Upper lobe of left lung (tissue), 6 donors: ENCODE measurements around the gene FHOD1. TPM values are rescaled to one million over a fixed set of nuclear protein-coding genes. Genes with fewer than 3 reads are reported as not detected.

ENCODE experiments used
- ATAC-seq, 2 donors: fragments of 200-7000 bp; cut with Tn5 transposase; one replicate each; pipeline ENCODE4 v1.9.1; 2022; ENCODE audit warnings: mild to moderate bottlenecking in 2 of 2, moderate library complexity in 2 of 2; ENCODE audit not compliant: low FRiP score in 2 of 2
- DNase-seq, 2 donors: peaks; one replicate each; pipeline ENCODE4 v3.0.0-alpha.2; 2019 to 2020
- H3K27ac ChIP-seq, 4 donors: fragments of 200-600 bp; sonication (generic); one replicate each; pipeline ENCODE4 v1.5.1; 2016 to 2019
- H3K27me3 ChIP-seq, 4 donors: fragments of 200-600 bp; sonication (generic); one replicate each; pipeline ENCODE4 v1.5.1; 2017 to 2019
- H3K36me3 ChIP-seq, 4 donors: fragments of 200-600 bp; sonication (generic); one replicate each; pipeline ENCODE4 v1.5.1; 2016 to 2019
- H3K4me1 ChIP-seq, 4 donors: fragments of 200-600 bp; sonication (generic); one replicate each; pipeline ENCODE4 v1.5.1; 2018 to 2019
- H3K4me3 ChIP-seq, 4 donors: fragments of 200-600 bp; sonication (generic); one replicate each; pipeline ENCODE4 v1.5.1; 2017 to 2019; ENCODE audit warnings: mild to moderate bottlenecking in 2 of 4, moderate library complexity in 1 of 4
- H3K9me3 ChIP-seq, 4 donors: fragments of 200-600 bp; sonication (generic); one replicate each; pipeline ENCODE4 v1.5.1; 2018 to 2019
- CTCF ChIP-seq, 6 experiments: fragments of 450-650 bp in 4 of 6; fragments of 200-600 bp in 2 of 6; sonication (generic) in 2 of 6; IDR thresholded peaks; one replicate each; pipeline ENCODE4 v1.5.1; 2016 to 2019; ENCODE audit warnings: antibody characterized with exemption in 6 of 6
- EP300 ChIP-seq, 4 donors: sonication (generic); formaldehyde crosslinking; IDR thresholded peaks; one replicate each; pipeline ENCODE4 v1.5.1; 2017; ENCODE audit warnings: antibody characterized with exemption in 4 of 4, control low read depth in 2 of 4
- POLR2A ChIP-seq, 4 donors: fragments of 450-650 bp; IDR thresholded peaks; one replicate each; pipeline ENCODE4 v1.5.1; 2016 to 2017; ENCODE audit warnings: antibody characterized with exemption in 4 of 4, mild to moderate bottlenecking in 2 of 4
- POLR2AphosphoS5 ChIP-seq, 2 donors: sonication (generic); formaldehyde crosslinking; IDR thresholded peaks; one replicate each; pipeline ENCODE4 v1.5.1; 2017; ENCODE audit warnings: antibody characterized with exemption in 2 of 2
- WGBS, 2 donors: methylation state at CpG; one replicate each; pipeline ENCODE4 v1.1.5; 2017 to 2018; 5-methylcytosine and 5-hydroxymethylcytosine counted together
- total RNA-seq, 6 donors: library from RNA; depleted of rRNA in 4 of 6; stranded (reverse); fragments of >200 nt in 4 of 6; gene quantifications; one replicate each; pipeline versions ENCODE4 v1.1.0 to v1.2.1, GENCODE V29; 2016 to 2021
- donor health status: DM: no; HTN: no; CAD: no; lungs with moderate emphysema.
- donor health status: DM: no; HTN: yes; CAD: no; lungs with severe emphysema.

Gene FHOD1
- total RNA-seq, 6 donors from 2014 or later = 26.0 to 310 (median 91.0) TPM

GRCh38 chr16:67191411-67191994, 55.8 kb downstream of the FHOD1 start:
- ATAC-seq = no peak
- TF ChIP-seq POLR2AphosphoS5 (IDR thresholded peaks at IDR 0.05) (no peak), EP300 (IDR thresholded peaks at IDR 0.05) (no peak), CTCF (IDR thresholded peaks at IDR 0.05) (no peak)
- Histone ChIP-seq H3K4me1 (peaks cover 23 to 46% (median 29%) of the 10 kb centered on the region in 4 donors), H3K27ac (peak overlapping the region in 3 of 4 donors; percentile 46 to 89 (median 88)), H3K4me3 (peak overlapping the region in 3 of 4 donors; percentile 92 to 99 (median 98)), H3K27me3 (no peaks in the 10 kb centered on the region), H3K36me3 (peaks cover 18 to 35% (median 28%) of the 10 kb centered on the region in 4 donors), H3K9me3 (no peaks in the 10 kb centered on the region)
- WGBS, 2 donors = 17 to 19% methylated on average over 9 of the region's 9 CpGs
- no peak for DNase-seq

GRCh38 chr16:67190448-67191399, 56.6 kb downstream of the FHOD1 start:
- DNase-seq (no peak), ATAC-seq (no peak)
- 71 to 72% methylated on average over 13 of the region's 13 CpGs for WGBS, 2 donors
- Histone ChIP-seq H3K9me3 (no peaks in the 10 kb centered on the region), H3K27me3 (no peaks in the 10 kb centered on the region), H3K36me3 (peaks cover 10 to 27% (median 20%) of the 10 kb centered on the region in 4 donors), H3K4me3 (peak overlapping the region in 3 of 4 donors; percentile 33 to 46 (median 37)), H3K4me1 (peaks cover 25 to 51% (median 34%) of the 10 kb centered on the region in 4 donors), H3K27ac (peak overlapping the region; percentile 38 to 89 (median 48))
- no peak for TF ChIP-seq POLR2AphosphoS5 (IDR thresholded peaks at IDR 0.05)
- no peak for TF ChIP-seq POLR2A (IDR thresholded peaks at IDR 0.05)
- no peak for TF ChIP-seq EP300 (IDR thresholded peaks at IDR 0.05)

GRCh38 chr16:67190041-67190440, 57.2 kb downstream of the FHOD1 start, which contains the start of gene EXOC3L1:
TSS of gene EXOC3L1 (minus strand) at chr16:67190136. CDS start at chr16:67189676, 460 bp downstream.
- H3K27ac ChIP-seq = peak within 1 kb of the TSS; percentile 38 to 89 (median 53)
- DNase-seq = no peak

GRCh38 chr16:67188798-67189197, 58.5 kb downstream of the FHOD1 start:
- no peaks in the 10 kb centered on the region for H3K27me3 ChIP-seq
- ATAC-seq = no peak
- peak overlapping the region in 2 of 4 donors; percentile 54 to 62 for H3K27ac ChIP-seq
- DNase-seq = peak in 1 of 2 donors; percentile 78
- peaks cover 37 to 57% (median 45%) of the 10 kb centered on the region in 4 donors for H3K4me1 ChIP-seq
- H3K4me3 ChIP-seq = peak overlapping the region in 1 of 4 donors; percentile 46
- 81 to 89% methylated on average over 9 to 15 of the region's 15 CpGs for WGBS, 2 donors
- H3K36me3 ChIP-seq = peaks cover 0 to 8% (median 3%) of the 10 kb centered on the region in 4 donors
- TF ChIP-seq EP300 (IDR thresholded peaks at IDR 0.05) (no peak), POLR2A (IDR thresholded peaks at IDR 0.05) (no peak), CTCF (IDR thresholded peaks at IDR 0.05) (no peak), POLR2AphosphoS5 (IDR thresholded peaks at IDR 0.05) (no peak)
- H3K9me3 ChIP-seq = no peaks in the 10 kb centered on the region

More at GRCh38 chr16:67190041-67190440, 57.2 kb downstream of the FHOD1 start, which contains the start of gene EXOC3L1:
- no peak for TF ChIP-seq CTCF (IDR thresholded peaks at IDR 0.05)
- no peak for TF ChIP-seq EP300 (IDR thresholded peaks at IDR 0.05)
- TF ChIP-seq POLR2AphosphoS5 (IDR thresholded peaks at IDR 0.05) = no peak
- no peak for TF ChIP-seq POLR2A (IDR thresholded peaks at IDR 0.05)
- Histone ChIP-seq H3K36me3 (peaks cover 3 to 20% (median 13%) of the 10 kb centered on the region in 4 donors), H3K4me3 (peak within 1 kb of the TSS; percentile 23 to 46 (median 35)), H3K9me3 (no peaks in the 10 kb centered on the region), H3K4me1 (peaks cover 32 to 58% (median 40%) of the 10 kb centered on the region in 4 donors), H3K27me3 (no peaks in the 10 kb centered on the region)
- ATAC-seq = no peak
- WGBS, 2 donors = 11 to 43% methylated on average over 3 to 6 of the region's 6 CpGs

- TF ChIP-seq POLR2AphosphoS5 (IDR thresholded peaks at IDR 0.05) (no peak), POLR2A (IDR thresholded peaks at IDR 0.05) (no peak), CTCF (IDR thresholded peaks at IDR 0.05) (no peak), EP300 (IDR thresholded peaks at IDR 0.05) (no peak)
- Histone ChIP-seq H3K27me3 (no peaks in the 10 kb centered on the region), H3K36me3 (peaks cover 0 to 4% (median under 1%) of the 10 kb centered on the region in 4 donors), H3K4me1 (peaks cover 33 to 54% (median 42%) of the 10 kb centered on the region in 4 donors), H3K9me3 (no peaks in the 10 kb centered on the region), H3K27ac (no peak overlapping the region), H3K4me3 (no peak overlapping the region)
- no peak for ATAC-seq
- DNase-seq = no peak
- 83 to 89% methylated on average over 3 to 4 of the region's 4 CpGs for WGBS, 2 donors
Measured at GRCh38 chr16:67188323-67188722, 59.0 kb downstream of the FHOD1 start.
